ENCODE measurements around the gene VAMP8. TPM values are rescaled to one million over a fixed set of nuclear protein-coding genes. Genes with fewer than 3 reads are reported as not detected.

VAMP8 gene
- total and polyA plus RNA-seq, 4 donors: 29.2 to 140 (median 79.4) TPM

- DNase-seq (ENCODE audit: low spot score): no peak
- H3K36me3 ChIP-seq (ENCODE audit: control insufficient read depth in 4 of 4, insufficient read depth in 3 of 4, low read depth in 1 of 4, low read length in 3 of 4): peaks cover 3 to 16% (median 6%) of the 10 kb centered on the region in 4 donors
- WGBS: 79% methylated on average over 14 of the region's 14 CpGs
- no peak overlapping the region for H3K4me3 ChIP-seq (ENCODE audit: low read depth in 1 of 3, low read length in 3 of 3)
- no peaks in the 10 kb centered on the region for H3K27me3 ChIP-seq (ENCODE audit: control insufficient read depth in 4 of 4, insufficient read depth in 4 of 4, low read length in 3 of 4)
- no peak for TF ChIP-seq SP1 (IDR thresholded peaks at IDR 0.05)
- no peak for TF ChIP-seq ATF3 (IDR thresholded peaks at IDR 0.05)
- TF ChIP-seq, protein P1, sequence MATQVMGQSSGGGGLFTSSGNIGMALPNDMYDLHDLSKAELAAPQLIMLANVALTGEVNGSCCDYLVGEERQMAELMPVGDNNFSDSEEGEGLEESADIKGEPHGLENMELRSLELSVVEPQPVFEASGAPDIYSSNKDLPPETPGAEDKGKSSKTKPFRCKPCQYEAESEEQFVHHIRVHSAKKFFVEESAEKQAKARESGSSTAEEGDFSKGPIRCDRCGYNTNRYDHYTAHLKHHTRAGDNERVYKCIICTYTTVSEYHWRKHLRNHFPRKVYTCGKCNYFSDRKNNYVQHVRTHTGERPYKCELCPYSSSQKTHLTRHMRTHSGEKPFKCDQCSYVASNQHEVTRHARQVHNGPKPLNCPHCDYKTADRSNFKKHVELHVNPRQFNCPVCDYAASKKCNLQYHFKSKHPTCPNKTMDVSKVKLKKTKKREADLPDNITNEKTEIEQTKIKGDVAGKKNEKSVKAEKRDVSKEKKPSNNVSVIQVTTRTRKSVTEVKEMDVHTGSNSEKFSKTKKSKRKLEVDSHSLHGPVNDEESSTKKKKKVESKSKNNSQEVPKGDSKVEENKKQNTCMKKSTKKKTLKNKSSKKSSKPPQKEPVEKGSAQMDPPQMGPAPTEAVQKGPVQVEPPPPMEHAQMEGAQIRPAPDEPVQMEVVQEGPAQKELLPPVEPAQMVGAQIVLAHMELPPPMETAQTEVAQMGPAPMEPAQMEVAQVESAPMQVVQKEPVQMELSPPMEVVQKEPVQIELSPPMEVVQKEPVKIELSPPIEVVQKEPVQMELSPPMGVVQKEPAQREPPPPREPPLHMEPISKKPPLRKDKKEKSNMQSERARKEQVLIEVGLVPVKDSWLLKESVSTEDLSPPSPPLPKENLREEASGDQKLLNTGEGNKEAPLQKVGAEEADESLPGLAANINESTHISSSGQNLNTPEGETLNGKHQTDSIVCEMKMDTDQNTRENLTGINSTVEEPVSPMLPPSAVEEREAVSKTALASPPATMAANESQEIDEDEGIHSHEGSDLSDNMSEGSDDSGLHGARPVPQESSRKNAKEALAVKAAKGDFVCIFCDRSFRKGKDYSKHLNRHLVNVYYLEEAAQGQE (IDR thresholded peaks at IDR 0.05): no peak
- TF ChIP-seq, protein P2, sequence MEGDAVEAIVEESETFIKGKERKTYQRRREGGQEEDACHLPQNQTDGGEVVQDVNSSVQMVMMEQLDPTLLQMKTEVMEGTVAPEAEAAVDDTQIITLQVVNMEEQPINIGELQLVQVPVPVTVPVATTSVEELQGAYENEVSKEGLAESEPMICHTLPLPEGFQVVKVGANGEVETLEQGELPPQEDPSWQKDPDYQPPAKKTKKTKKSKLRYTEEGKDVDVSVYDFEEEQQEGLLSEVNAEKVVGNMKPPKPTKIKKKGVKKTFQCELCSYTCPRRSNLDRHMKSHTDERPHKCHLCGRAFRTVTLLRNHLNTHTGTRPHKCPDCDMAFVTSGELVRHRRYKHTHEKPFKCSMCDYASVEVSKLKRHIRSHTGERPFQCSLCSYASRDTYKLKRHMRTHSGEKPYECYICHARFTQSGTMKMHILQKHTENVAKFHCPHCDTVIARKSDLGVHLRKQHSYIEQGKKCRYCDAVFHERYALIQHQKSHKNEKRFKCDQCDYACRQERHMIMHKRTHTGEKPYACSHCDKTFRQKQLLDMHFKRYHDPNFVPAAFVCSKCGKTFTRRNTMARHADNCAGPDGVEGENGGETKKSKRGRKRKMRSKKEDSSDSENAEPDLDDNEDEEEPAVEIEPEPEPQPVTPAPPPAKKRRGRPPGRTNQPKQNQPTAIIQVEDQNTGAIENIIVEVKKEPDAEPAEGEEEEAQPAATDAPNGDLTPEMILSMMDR (IDR thresholded peaks at IDR 0.05; ENCODE audit: low read depth, low read length, missing input control): no peak
- no peak for TF ChIP-seq FOXA2 (IDR thresholded peaks at IDR 0.05)
- no peak for TF ChIP-seq YY1 (IDR thresholded peaks at IDR 0.05)
- TF ChIP-seq GABPA (IDR thresholded peaks at IDR 0.05 in 1 of 2, conservative IDR thresholded peaks at IDR 0.05 in 1 of 2): no peak
- TF ChIP-seq EGR1 (IDR thresholded peaks at IDR 0.05; ENCODE audit: low read depth in 2 of 2): no peak
- TF ChIP-seq, protein P3, sequence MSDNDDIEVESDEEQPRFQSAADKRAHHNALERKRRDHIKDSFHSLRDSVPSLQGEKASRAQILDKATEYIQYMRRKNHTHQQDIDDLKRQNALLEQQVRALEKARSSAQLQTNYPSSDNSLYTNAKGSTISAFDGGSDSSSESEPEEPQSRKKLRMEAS (IDR thresholded peaks at IDR 0.05): no peak
- peaks cover 16 to 61% (median 47%) of the 10 kb centered on the region in 4 donors for H3K4me1 ChIP-seq (ENCODE audit: control insufficient read depth in 4 of 4, insufficient read depth in 4 of 4, low read length in 3 of 4)
- H3K9ac ChIP-seq (ENCODE audit: low read depth in 1 of 2, low read length in 2 of 2): no peak overlapping the region
- H3K9me3 ChIP-seq (ENCODE audit: control insufficient read depth in 4 of 4, low read length in 3 of 4): no peaks in the 10 kb centered on the region
- H3K27ac ChIP-seq (ENCODE audit: low read depth in 1 of 2, low read length in 2 of 2): no peak overlapping the region
These were observed 21.4 kb downstream of the VAMP8 start for GRCh38 chr2:85598594-85599340.

- Histone ChIP-seq H3K27me3 (ENCODE audit: control insufficient read depth in 4 of 4, insufficient read depth in 4 of 4, low read length in 3 of 4) (no peaks in the 10 kb centered on the region), H3K4me3 (ENCODE audit: low read depth in 1 of 3, low read length in 3 of 3) (no peak overlapping the region), H3K27ac (ENCODE audit: low read depth in 1 of 2, low read length in 2 of 2) (no peak overlapping the region), H3K36me3 (ENCODE audit: control insufficient read depth in 4 of 4, insufficient read depth in 3 of 4, low read depth in 1 of 4, low read length in 3 of 4) (peaks cover 3 to 16% (median 6%) of the 10 kb centered on the region in 4 donors), H3K9me3 (ENCODE audit: control insufficient read depth in 4 of 4, low read length in 3 of 4) (no peaks in the 10 kb centered on the region), H3K4me1 (ENCODE audit: control insufficient read depth in 4 of 4, insufficient read depth in 4 of 4, low read length in 3 of 4) (peaks cover 15 to 62% (median 51%) of the 10 kb centered on the region in 4 donors), H3K9ac (ENCODE audit: low read depth in 1 of 2, low read length in 2 of 2) (no peak overlapping the region)
- no peak for TF ChIP-seq JUND (IDR thresholded peaks at IDR 0.05)
- TF ChIP-seq, protein P2 (IDR thresholded peaks at IDR 0.05; ENCODE audit: low read depth, low read length, missing input control): no peak
- TF ChIP-seq HNF4G (IDR thresholded peaks at IDR 0.05): no peak
- TF ChIP-seq, protein P1 (IDR thresholded peaks at IDR 0.05): no peak
- no peak for DNase-seq (ENCODE audit: low spot score)
- WGBS: 77% methylated on average over 17 of the region's 17 CpGs
These were observed 22.3 kb downstream of the VAMP8 start for GRCh38 chr2:85599468-85600234.
